ENCODE measurements around the gene ATAD3B. TPM values are rescaled to one million over a fixed set of nuclear protein-coding genes. Genes with fewer than 3 reads are reported as not detected.

The ATAD3B gene
- total RNA-seq, 1 experiment from 2014 or later, result 63.6 TPM

DNA sequence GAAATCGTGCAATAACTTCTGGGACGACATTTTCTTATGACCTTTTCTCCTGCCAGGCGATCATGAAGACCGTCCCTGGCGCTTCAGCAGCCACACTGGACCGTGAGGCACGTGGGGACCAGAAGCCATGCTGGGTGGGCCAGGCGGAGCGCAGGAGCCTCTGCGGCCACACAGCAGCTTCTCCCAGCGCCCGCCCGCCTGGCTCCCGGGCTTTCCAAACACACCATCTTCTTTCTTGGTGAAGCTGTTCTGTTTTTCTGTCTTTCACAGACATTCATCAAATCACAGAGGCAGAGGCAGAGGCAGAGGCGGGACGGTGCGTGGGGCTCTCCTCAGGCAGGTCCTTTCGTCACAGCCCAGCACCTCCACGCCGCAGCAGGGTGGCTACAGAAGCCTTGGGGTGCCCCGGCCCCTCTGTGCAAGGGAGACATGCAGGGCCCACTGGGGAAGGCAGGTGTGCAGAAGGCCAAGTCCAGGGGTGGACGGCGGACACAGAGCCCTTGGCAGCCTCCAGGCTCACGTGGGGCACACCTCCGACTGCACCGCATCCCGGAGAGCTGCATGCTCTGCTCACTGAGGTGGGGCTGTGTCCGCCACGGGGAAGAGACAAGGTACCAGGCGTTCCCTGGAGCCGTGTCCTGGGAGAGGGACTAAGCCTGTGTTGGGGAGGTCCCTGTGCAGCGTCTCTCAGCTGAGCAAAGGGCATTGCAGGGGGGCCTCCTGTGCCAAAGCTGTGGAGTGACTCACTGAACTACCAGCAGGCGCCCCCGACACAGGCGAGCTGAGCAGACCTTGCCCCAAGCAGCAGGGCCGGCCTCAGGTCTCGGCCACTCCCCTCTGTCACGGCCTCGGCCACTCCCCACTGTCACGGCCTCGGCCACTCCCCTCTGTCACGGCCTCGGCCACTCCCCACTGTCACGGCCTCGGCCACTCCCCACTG, 71.5 kb downstream of the ATAD3B start:
- peaks cover 3% of the 10 kb centered on the region; the same call in 1 of the 2 replicates for H3K4me1 Mint-ChIP-seq
- H3K4me3 Mint-ChIP-seq, result no peak overlapping the region
- POLR2A ChIA-PET, result no interaction called here
- H3K27ac Mint-ChIP-seq, result no peak overlapping the region
- H3K36me3 Mint-ChIP-seq, result peaks cover 10% of the 10 kb centered on the region
- H3K27me3 Mint-ChIP-seq (ENCODE audit: low read depth), result no peaks in the 10 kb centered on the region
- no peaks in the 10 kb centered on the region for H3K9me3 Mint-ChIP-seq
- no peak for DNase-seq (ENCODE audit: low spot score)
- TF ChIP-seq TEAD4 (CRISPR knock-in tag; IDR thresholded peaks at IDR 0.05) (no peak), TEAD1 (CRISPR knock-in tag; IDR thresholded peaks at IDR 0.05) (no peak), ZSCAN18 (CRISPR knock-in tag; IDR thresholded peaks at IDR 0.05) (no peak), CREM (CRISPR knock-in tag; IDR thresholded peaks at IDR 0.05) (no peak), ZNF423 (CRISPR knock-in tag; IDR thresholded peaks at IDR 0.05) (no peak), PRRX2 (CRISPR knock-in tag; IDR thresholded peaks at IDR 0.05) (no peak), MYBL2 (CRISPR knock-in tag; IDR thresholded peaks at IDR 0.05) (no peak), ZNF232 (CRISPR knock-in tag; IDR thresholded peaks at IDR 0.05) (no peak), EMX1 (CRISPR knock-in tag; IDR thresholded peaks at IDR 0.05) (no peak), GABPB1 (CRISPR knock-in tag; IDR thresholded peaks at IDR 0.05) (no peak), ETV6 (CRISPR knock-in tag; IDR thresholded peaks at IDR 0.05) (no peak), RORB (CRISPR knock-in tag; IDR thresholded peaks at IDR 0.05) (no peak), JAZF1 (CRISPR knock-in tag; IDR thresholded peaks at IDR 0.05) (no peak), NR3C1 (CRISPR knock-in tag; conservative IDR thresholded peaks at IDR 0.05; ENCODE audit: low read depth) (no peak), ZNF512 (CRISPR knock-in tag; IDR thresholded peaks at IDR 0.05; ENCODE audit: borderline replicate concordance) (no peak), MXD4 (CRISPR knock-in tag; IDR thresholded peaks at IDR 0.05; ENCODE audit: borderline replicate concordance) (no peak), ELF4 (CRISPR knock-in tag; IDR thresholded peaks at IDR 0.05; ENCODE audit: low read depth) (no peak)
- TF ChIP-seq, protein P1, sequence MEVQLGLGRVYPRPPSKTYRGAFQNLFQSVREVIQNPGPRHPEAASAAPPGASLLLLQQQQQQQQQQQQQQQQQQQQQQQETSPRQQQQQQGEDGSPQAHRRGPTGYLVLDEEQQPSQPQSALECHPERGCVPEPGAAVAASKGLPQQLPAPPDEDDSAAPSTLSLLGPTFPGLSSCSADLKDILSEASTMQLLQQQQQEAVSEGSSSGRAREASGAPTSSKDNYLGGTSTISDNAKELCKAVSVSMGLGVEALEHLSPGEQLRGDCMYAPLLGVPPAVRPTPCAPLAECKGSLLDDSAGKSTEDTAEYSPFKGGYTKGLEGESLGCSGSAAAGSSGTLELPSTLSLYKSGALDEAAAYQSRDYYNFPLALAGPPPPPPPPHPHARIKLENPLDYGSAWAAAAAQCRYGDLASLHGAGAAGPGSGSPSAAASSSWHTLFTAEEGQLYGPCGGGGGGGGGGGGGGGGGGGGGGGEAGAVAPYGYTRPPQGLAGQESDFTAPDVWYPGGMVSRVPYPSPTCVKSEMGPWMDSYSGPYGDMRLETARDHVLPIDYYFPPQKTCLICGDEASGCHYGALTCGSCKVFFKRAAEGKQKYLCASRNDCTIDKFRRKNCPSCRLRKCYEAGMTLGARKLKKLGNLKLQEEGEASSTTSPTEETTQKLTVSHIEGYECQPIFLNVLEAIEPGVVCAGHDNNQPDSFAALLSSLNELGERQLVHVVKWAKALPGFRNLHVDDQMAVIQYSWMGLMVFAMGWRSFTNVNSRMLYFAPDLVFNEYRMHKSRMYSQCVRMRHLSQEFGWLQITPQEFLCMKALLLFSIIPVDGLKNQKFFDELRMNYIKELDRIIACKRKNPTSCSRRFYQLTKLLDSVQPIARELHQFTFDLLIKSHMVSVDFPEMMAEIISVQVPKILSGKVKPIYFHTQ (CRISPR knock-in tag; IDR thresholded peaks at IDR 0.05), result no peak
- TF ChIP-seq, protein P2, sequence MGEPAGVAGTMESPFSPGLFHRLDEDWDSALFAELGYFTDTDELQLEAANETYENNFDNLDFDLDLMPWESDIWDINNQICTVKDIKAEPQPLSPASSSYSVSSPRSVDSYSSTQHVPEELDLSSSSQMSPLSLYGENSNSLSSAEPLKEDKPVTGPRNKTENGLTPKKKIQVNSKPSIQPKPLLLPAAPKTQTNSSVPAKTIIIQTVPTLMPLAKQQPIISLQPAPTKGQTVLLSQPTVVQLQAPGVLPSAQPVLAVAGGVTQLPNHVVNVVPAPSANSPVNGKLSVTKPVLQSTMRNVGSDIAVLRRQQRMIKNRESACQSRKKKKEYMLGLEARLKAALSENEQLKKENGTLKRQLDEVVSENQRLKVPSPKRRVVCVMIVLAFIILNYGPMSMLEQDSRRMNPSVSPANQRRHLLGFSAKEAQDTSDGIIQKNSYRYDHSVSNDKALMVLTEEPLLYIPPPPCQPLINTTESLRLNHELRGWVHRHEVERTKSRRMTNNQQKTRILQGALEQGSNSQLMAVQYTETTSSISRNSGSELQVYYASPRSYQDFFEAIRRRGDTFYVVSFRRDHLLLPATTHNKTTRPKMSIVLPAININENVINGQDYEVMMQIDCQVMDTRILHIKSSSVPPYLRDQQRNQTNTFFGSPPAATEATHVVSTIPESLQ (CRISPR knock-in tag; IDR thresholded peaks at IDR 0.05), result no peak
- TF ChIP-seq, protein P3, sequence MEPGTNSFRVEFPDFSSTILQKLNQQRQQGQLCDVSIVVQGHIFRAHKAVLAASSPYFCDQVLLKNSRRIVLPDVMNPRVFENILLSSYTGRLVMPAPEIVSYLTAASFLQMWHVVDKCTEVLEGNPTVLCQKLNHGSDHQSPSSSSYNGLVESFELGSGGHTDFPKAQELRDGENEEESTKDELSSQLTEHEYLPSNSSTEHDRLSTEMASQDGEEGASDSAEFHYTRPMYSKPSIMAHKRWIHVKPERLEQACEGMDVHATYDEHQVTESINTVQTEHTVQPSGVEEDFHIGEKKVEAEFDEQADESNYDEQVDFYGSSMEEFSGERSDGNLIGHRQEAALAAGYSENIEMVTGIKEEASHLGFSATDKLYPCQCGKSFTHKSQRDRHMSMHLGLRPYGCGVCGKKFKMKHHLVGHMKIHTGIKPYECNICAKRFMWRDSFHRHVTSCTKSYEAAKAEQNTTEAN (CRISPR knock-in tag; IDR thresholded peaks at IDR 0.05), result no peak
- ATAC-seq, result no peak
- CTCF ChIA-PET, result no interaction called here

Measured in WTC11 (cell line).